Transverse colon (tissue), 4 donors: ENCODE data around the gene OSGEPL1.

Source experiments
- CTCF ChIP-seq, 5 experiments: fragments of 200-600 bp in 3 of 5; fragments of 450-650 bp in 2 of 5; sonication (generic) in 3 of 5; IDR thresholded peaks; 1 replicate in 2 of 5; 2 replicates in 3 of 5; pipeline ENCODE4 v1.5.1; 2016 to 2017; ENCODE audit warnings: antibody characterized with exemption in 5 of 5, inconsistent platforms in 3 of 5, mild to moderate bottlenecking in 2 of 5, moderate library complexity in 1 of 5
- POLR2A ChIP-seq: fragments of 450-650 bp; IDR thresholded peaks from one replicate; pipeline ENCODE4 v1.6.1; 2016; ENCODE audit warnings: antibody characterized with exemption, mild to moderate bottlenecking, moderate library complexity
- POLR2AphosphoS5 ChIP-seq, 3 donors: sonication (generic); formaldehyde crosslinking; IDR thresholded peaks; one replicate each; pipeline ENCODE4 v1.6.1; 2016; ENCODE audit warnings: antibody characterized with exemption in 3 of 3

- TF ChIP-seq CTCF (IDR thresholded peaks at IDR 0.05) (no peak), POLR2A (no peak), POLR2AphosphoS5 (IDR thresholded peaks at IDR 0.05) (no peak)
These were observed 39.9 kb upstream of the OSGEPL1 start for GRCh38 chr2:189802396-189802912.
